Activated CD4-positive, alpha-beta memory T cell treated with anti-CD3 and anti-CD28 coated beads, Interleukin-2, amount 10 ng/mL, durations not matched to agents 7 days and 5 days (primary cell): ENCODE data around the gene RSPH6A. TPM values are rescaled to one million over a fixed set of nuclear protein-coding genes. Genes with fewer than 3 reads are reported as not detected.

Experiments used
- CTCF ChIA-PET: fragments of 350-600 bp; sonication (Branson Sonifier 250); formaldehyde crosslinking; loops from one replicate; lab custom pipeline; 2021; ENCODE audit warnings: antibody characterized with exemption, inconsistent platforms; lab: Charles Lee
- POLR2A ChIA-PET: fragments of 350-600 bp; sonication (Branson Sonifier 250); formaldehyde crosslinking; loops from one replicate; lab custom pipeline; 2021; ENCODE audit warnings: antibody characterized with exemption; lab: Charles Lee
- DNase-seq: peaks from one replicate; pipeline ENCODE4 v3.0.0-alpha.2; 2020
- H3K27ac Mint-ChIP-seq: one replicate; pipeline ENCODE4 v1.8.0; 2021; ENCODE audit warnings: mild to moderate bottlenecking, mixed read lengths
- H3K27me3 Mint-ChIP-seq: one replicate; pipeline ENCODE4 v1.8.0; 2021; ENCODE audit warnings: mixed read lengths
- H3K36me3 Mint-ChIP-seq: one replicate; pipeline ENCODE4 v1.8.0; 2021; ENCODE audit warnings: low read depth, mixed read lengths
- H3K4me1 Mint-ChIP-seq: one replicate; pipeline ENCODE4 v1.8.0; 2021; ENCODE audit warnings: mixed read lengths
- H3K4me3 Mint-ChIP-seq: one replicate; pipeline ENCODE4 v1.8.0; 2021; ENCODE audit warnings: mild to moderate bottlenecking, mixed read lengths
- H3K9me3 Mint-ChIP-seq: one replicate; pipeline ENCODE4 v1.8.0; 2021; ENCODE audit warnings: mixed read lengths
- total RNA-seq, 2 experiments: library from RNA; stranded (reverse); gene quantifications; one replicate each; pipeline ENCODE4 v1.2.3, GENCODE V29; 2021

Gene RSPH6A
- total RNA-seq, 2 experiments from 2014 or later = 0.25 to 0.30 TPM

- ChIA-PET CTCF (no interaction called here), POLR2A (interaction anchor here (0.5 to 0.7 kb wide), 2 partner anchors 9 to 27 kb away, joined by 3 read pairs; no protein-coding TSS in a partner anchor)
- no peak for DNase-seq
- Mint-ChIP-seq H3K9me3 (no peaks in the 10 kb centered on the region), H3K4me1 (peaks cover 20% of the 10 kb centered on the region), H3K4me3 (no peak overlapping the region), H3K27me3 (peaks cover 8% of the 10 kb centered on the region), H3K36me3 (peaks cover 26% of the 10 kb centered on the region), H3K27ac (no peak overlapping the region)
These were observed 33.6 kb downstream of the RSPH6A start for GRCh38 chr19:45781214-45782161.

GRCh38 chr19:45780448-45781213 is 34.5 kb downstream of the RSPH6A start:
- Mint-ChIP-seq H3K4me1 (peaks cover 20% of the 10 kb centered on the region), H3K4me3 (no peak overlapping the region), H3K27me3 (peaks cover 8% of the 10 kb centered on the region), H3K36me3 (peaks cover 22% of the 10 kb centered on the region), H3K27ac (no peak overlapping the region), H3K9me3 (no peaks in the 10 kb centered on the region)
- POLR2A ChIA-PET = interaction anchor here (0.5 to 0.7 kb wide), 2 partner anchors 8 to 28 kb away, joined by 3 read pairs; no protein-coding TSS in a partner anchor
- CTCF ChIA-PET = interaction anchor here (1.8 kb wide), 1 partner anchor 11 kb away, joined by 52 read pairs; the partner anchor contains the start of gene SIX5
- DNase-seq = no peak

DNA sequence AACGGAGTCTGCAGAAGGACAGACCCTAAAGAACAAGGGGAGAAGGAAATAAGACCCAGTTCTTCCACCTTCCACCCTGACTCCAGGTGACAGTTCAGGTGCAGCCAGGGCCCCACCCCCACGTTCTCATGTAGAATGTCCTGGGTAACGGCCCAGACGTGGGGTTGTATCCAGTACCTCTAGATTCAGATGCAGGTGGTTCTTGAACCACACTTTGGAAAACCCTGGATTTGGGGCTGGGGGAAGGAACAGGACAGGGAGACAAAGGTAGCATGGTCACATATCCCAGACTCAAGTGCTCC is 35.0 kb downstream of the RSPH6A start:
- Mint-ChIP-seq H3K4me1 (peaks cover 20% of the 10 kb centered on the region), H3K36me3 (peaks cover 18% of the 10 kb centered on the region), H3K9me3 (no peaks in the 10 kb centered on the region), H3K4me3 (no peak overlapping the region), H3K27ac (no peak overlapping the region), H3K27me3 (peaks cover 8% of the 10 kb centered on the region)
- POLR2A ChIA-PET = no interaction called here
- CTCF ChIA-PET = interaction anchor here (1.8 kb wide), 1 partner anchor 10 kb away, joined by 52 read pairs; the partner anchor contains the start of gene SIX5
- DNase-seq = no peak

DNA sequence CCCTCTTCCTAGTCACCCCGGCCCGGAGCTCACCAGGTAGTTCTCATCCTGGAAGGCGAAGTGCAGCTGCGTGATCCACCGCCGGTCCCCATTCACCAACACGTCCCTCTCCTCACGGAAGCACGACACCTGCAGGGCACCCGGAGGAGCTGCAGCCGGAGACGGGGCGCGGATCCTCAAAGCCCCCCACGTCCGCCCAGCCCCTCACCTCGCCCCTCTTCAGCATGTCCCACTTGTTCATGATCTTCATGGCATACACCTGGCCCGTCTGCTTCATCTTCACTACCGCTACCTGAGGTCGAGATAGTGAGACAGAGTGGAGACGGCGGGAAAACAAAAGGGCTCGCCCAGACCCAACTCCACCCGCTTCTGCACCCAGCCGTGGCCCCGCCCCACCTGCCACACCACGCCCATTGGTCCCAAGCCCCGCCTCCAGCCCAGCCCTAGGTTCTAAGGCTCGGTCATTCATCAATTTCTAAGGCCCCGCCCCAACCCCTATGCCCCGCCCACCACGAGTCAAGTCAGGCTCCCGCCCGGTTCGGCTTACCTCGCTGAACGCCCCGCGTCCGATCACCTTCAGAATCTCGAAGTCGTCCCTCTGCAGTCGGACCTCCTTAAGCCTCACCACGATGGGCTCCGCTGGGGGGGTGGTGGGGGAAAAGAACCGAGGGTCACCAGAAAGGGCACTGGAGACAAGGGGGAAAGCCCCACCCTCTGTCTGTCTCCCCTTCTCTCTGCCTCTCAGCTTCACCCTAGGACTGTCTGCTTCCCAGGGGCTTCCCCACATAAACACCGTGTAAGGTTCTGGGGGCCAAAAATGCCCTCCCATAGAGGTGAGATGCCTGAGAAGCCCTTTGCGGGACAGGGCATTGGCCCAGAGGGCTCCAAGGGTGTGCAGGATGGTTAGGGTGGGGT is 35.6 kb downstream of the RSPH6A start:
- ChIA-PET CTCF (interaction anchor here (0.9 to 1.8 kb wide), 6 partner anchors 10 to 123 kb away, joined by 3 to 52 read pairs (median 8); partner anchors contain the start of genes DMWD, MYPOP, SIX5 and SYMPK), POLR2A (interaction anchor here (0.8 to 1.5 kb wide), 4 partner anchors 9 to 48 kb away, joined by 3 to 9 read pairs (median 6); partner anchors contain the start of genes FBXO46 and SIX5)
- H3K4me1 Mint-ChIP-seq = peaks cover 20% of the 10 kb centered on the region
- peak; percentile 95 for DNase-seq
- H3K4me3 Mint-ChIP-seq = peak overlapping the region; percentile 67
- peak overlapping the region; percentile 33 for H3K27ac Mint-ChIP-seq
- H3K9me3 Mint-ChIP-seq = no peaks in the 10 kb centered on the region
- peaks cover 18% of the 10 kb centered on the region for H3K36me3 Mint-ChIP-seq
- H3K27me3 Mint-ChIP-seq = peaks cover 8% of the 10 kb centered on the region

DNA sequence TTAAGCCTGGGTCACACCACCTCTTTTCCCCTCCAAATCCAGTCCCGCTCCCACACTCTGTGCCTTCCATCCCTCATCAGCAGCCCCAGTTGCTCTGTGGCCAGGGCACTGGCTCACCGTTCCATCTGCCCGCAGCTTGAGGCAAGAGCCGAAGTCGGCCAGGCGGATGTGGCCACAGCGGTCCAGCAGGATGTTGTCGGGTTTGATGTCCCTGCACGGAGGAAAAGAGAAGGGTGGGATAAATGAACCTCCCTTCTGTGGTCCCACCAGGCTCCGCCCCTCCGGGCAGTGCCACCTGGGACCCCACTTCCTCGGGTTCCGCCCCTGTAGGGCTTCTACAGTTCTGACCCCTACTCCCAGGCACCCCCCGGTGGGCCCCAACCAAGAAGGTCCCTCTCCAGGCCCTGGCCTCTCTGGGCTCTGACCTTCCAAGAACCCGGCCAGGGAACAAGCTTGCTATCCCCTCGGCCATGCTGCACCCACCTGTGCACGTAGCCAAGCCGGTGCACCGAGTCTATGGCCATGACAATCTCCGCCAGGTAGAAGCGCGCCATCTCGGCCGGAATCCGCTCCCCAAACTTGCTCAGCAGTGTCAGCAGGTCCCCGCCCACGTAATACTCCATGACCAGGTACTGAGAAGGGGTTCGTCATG is 37.0 kb downstream of the RSPH6A start:
- H3K4me1 Mint-ChIP-seq = peaks cover 20% of the 10 kb centered on the region
- peaks cover 8% of the 10 kb centered on the region for H3K27me3 Mint-ChIP-seq
- no peak overlapping the region for H3K4me3 Mint-ChIP-seq
- POLR2A ChIA-PET = interaction anchor here (1.5 kb wide), 1 partner anchor 8 kb away, joined by 9 read pairs; no protein-coding TSS in a partner anchor
- peaks cover 12% of the 10 kb centered on the region for H3K36me3 Mint-ChIP-seq
- H3K9me3 Mint-ChIP-seq = no peaks in the 10 kb centered on the region
- no peak overlapping the region for H3K27ac Mint-ChIP-seq
- no peak for DNase-seq
- CTCF ChIA-PET = interaction anchor here (1.4 kb wide), 1 partner anchor 14 kb away, joined by 16 read pairs; the partner anchor contains the start of gene DMWD

DNA sequence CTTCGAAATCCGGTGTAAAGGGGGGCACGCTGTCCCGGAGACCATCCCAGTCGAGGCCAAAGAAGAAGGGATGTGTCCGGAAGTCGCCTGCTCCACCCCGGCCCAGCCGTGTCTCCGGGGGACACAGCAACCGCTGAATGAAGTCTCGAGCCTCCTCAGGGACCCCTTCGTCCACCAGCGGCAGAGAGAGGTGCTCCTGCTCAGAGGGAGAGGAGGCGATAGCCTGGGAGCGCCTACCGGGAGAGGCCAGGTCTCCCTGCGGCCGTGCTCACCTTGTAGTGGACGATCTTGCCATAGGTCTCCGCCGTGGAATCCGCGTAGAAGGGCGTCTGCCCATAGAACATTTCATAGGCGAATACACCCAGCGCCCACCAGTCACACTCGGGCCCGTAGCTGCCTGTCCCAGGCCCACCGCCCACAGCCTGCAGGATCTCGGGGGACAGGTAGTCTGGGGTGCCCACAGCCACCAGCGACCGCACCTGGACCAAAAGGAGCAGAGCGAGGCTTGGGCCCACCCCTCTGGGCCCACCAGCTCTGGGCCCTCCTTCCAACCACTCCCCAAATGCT is 37.6 kb downstream of the RSPH6A start:
- H3K27me3 Mint-ChIP-seq = peaks cover 8% of the 10 kb centered on the region
- ChIA-PET POLR2A (no interaction called here), CTCF (no interaction called here)
- no peak overlapping the region for H3K27ac Mint-ChIP-seq
- H3K9me3 Mint-ChIP-seq = no peaks in the 10 kb centered on the region
- no peak overlapping the region for H3K4me3 Mint-ChIP-seq
- peaks cover 12% of the 10 kb centered on the region for H3K36me3 Mint-ChIP-seq
- no peak for DNase-seq
- peaks cover 20% of the 10 kb centered on the region for H3K4me1 Mint-ChIP-seq

DNA sequence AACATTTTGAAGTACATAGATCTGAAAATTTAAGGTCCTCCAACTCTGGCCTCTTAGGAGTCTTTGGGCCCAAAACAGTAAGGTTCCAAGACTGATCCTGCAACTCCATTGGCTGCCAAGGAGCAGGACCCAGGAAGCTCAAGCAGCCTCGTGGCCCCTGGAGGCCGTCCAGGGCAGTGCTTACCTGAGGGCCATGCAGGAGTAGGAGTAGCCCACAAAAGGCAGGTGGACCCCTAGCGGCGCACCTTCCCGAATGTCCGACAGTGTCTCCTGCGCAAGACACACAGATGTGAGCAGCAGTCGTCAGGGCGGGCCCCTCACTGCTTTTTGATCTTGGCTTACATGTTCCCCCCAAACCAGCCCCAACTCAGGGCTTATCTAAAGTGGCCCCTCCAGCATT is 40.3 kb downstream of the RSPH6A start:
- H3K4me1 Mint-ChIP-seq = peaks cover 25% of the 10 kb centered on the region
- peaks cover 18% of the 10 kb centered on the region for H3K36me3 Mint-ChIP-seq
- H3K27ac Mint-ChIP-seq = no peak overlapping the region
- POLR2A ChIA-PET = interaction anchor here (1.2 kb wide), 1 partner anchor 18 kb away, joined by 3 read pairs; the partner anchor contains the start of gene DMWD
- no peak for DNase-seq
- no peaks in the 10 kb centered on the region for H3K27me3 Mint-ChIP-seq
- H3K9me3 Mint-ChIP-seq = no peaks in the 10 kb centered on the region
- CTCF ChIA-PET = interaction anchor here (7.4 kb wide), 1 partner anchor 24 kb away, joined by 212 read pairs; no protein-coding TSS in a partner anchor
- H3K4me3 Mint-ChIP-seq = no peak overlapping the region

DNA sequence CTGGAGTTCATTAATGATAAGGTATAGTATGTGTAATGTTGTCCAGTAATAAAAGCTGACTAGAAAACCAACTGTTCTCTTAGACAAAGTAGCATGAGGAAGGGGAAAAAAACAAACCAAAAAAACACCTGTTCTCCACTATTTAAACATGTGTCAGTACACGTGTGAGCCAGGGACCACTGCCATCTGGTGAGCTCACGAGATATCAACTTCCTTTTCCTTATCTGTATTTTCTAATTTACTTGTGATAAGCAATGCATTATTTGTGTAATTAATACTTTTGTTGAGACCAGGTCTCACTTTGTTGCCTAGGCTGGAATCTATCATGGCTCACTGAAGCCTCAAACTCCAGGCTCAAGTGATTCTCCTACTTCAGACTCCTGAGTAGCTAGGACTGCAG is 41.7 kb downstream of the RSPH6A start:
- Mint-ChIP-seq H3K9me3 (no peaks in the 10 kb centered on the region), H3K27ac (no peak overlapping the region), H3K36me3 (peaks cover 16% of the 10 kb centered on the region), H3K27me3 (peaks cover 2% of the 10 kb centered on the region), H3K4me3 (no peak overlapping the region), H3K4me1 (peaks cover 17% of the 10 kb centered on the region)
- ChIA-PET POLR2A (interaction anchor here (0.8 to 1.6 kb wide), 7 partner anchors 8 to 112 kb away, joined by 3 to 5 read pairs (median 3); partner anchors contain the start of genes DMWD and IRF2BP1), CTCF (interaction anchor here (7.4 kb wide), 1 partner anchor 25 kb away, joined by 212 read pairs; no protein-coding TSS in a partner anchor)
- no peak for DNase-seq

DNA sequence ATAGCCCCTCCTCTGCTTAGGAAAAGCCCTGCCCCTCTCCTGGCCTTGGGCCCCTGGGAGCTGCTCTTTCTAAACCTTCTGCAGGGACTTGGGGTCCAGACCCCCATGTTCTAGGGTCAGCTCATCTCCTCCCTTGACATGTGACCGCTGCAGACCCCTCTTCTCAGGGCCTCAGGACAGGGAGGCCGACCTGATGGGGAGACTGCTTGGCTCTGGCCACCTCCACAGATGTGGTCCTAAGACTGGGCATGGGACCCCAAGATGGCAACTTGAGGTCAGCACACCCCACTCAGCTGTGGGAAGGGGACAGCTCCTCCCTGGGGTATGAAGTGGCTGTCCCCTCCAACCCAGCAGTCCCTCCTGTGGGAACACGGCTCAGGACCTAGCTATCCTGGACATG is 42.2 kb downstream of the RSPH6A start:
- peaks cover 5% of the 10 kb centered on the region for H3K27me3 Mint-ChIP-seq
- ChIA-PET POLR2A (interaction anchor here (0.8 to 1.6 kb wide), 6 partner anchors 8 to 113 kb away, joined by 3 to 5 read pairs (median 3); partner anchors contain the start of gene IRF2BP1), CTCF (interaction anchor here (7.4 kb wide), 1 partner anchor 26 kb away, joined by 212 read pairs; no protein-coding TSS in a partner anchor)
- H3K9me3 Mint-ChIP-seq = no peaks in the 10 kb centered on the region
- peaks cover 15% of the 10 kb centered on the region for H3K4me1 Mint-ChIP-seq
- H3K36me3 Mint-ChIP-seq = peaks cover 16% of the 10 kb centered on the region
- no peak for DNase-seq
- no peak overlapping the region for H3K4me3 Mint-ChIP-seq
- no peak overlapping the region for H3K27ac Mint-ChIP-seq

DNA sequence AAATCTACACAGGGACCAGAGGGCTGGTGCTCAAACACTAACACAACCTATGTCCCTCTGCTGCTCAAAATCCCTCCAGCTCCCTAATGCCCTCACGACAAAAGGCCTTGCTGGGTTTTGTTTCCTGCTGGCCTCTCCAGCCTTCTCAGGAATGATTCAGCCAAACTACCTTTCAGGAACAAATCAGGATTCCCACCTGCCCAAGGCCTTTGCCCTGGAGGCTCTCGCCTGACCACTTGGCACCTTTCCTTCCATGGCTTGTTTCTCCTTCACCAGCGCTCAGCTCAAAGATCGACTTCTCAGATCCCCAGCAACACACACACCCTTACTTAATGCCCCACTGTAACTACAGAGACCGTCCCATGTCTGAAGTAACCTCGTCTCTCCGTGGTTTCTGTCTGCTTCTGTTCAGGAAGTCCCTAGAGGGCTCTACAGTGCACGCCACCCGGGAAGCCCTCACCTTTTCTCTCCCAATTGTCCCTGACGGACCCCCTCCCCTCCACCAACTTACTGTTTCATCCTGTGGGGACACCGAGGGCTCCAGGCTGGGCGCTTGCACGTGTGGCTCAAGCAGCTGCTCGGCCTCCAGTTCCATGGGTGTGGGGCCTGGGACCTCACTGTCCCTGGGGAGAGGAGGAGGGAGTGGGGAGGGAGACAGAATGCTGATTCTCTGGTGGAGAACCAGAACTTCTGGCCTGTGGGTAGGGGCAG is 42.8 kb downstream of the RSPH6A start:
- H3K4me3 Mint-ChIP-seq = no peak overlapping the region
- CTCF ChIA-PET = interaction anchor here (0.6 to 7.4 kb wide), 3 partner anchors 20 to 45 kb away, joined by 3 to 212 read pairs (median 26); partner anchors contain the start of gene DMWD

More for the DNA sequence above, 42.8 kb downstream of the RSPH6A start:
- peaks cover 12% of the 10 kb centered on the region for H3K36me3 Mint-ChIP-seq
- DNase-seq = no peak
- H3K27me3 Mint-ChIP-seq = peaks cover 8% of the 10 kb centered on the region
- peaks cover 16% of the 10 kb centered on the region for H3K4me1 Mint-ChIP-seq
- POLR2A ChIA-PET = interaction anchor here (0.9 to 1.6 kb wide), 5 partner anchors 9 to 27 kb away, joined by 3 to 5 read pairs (median 3); no protein-coding TSS in a partner anchor
- no peaks in the 10 kb centered on the region for H3K9me3 Mint-ChIP-seq
- H3K27ac Mint-ChIP-seq = no peak overlapping the region
